NCI-H187 (cell line): ENCODE results near the gene HECTD4.
"Not testable (repeated sequence)": the region's sequence is repeated elsewhere in the genome, so short reads cannot be mapped to it uniquely, and the experiment has no call there.

Experiments used
- DNase-seq, 2 experiments: peaks; one replicate each; lab custom pipeline; 2025; lab: John Stamatoyannopoulos, UW

Gene HECTD4

GRCh38 chr12:112406519-112407488 is 24.6 kb upstream of the HECTD4 start:
- no peak for DNase-seq

DNA sequence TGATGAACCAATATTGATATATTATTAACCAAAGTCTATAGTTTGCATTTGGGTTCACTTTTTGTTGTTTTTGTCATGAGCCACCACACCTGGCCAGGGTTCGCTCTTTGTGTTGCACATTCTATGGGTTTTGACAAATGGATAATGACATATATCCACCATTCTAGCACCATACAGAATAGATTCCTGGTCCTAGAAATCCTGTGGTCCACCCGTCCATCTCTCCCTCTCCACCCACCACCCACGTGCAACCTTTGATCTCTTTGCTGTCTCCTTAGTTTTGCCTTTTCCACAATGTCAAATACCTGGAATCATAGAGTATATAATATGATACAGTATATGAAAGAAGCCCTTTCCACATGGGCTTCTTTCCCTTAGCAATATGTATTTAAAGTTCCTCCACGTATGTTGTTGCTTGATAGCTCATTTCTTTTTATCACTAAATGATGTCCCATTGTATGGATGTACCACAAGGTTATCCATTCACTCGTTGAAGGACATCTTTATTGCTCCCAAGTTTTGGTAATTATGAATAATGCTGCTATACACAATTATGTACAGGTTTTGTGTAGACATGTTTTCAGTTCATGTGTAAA is 19.8 kb upstream of the HECTD4 start:
- no peak for DNase-seq

DNA sequence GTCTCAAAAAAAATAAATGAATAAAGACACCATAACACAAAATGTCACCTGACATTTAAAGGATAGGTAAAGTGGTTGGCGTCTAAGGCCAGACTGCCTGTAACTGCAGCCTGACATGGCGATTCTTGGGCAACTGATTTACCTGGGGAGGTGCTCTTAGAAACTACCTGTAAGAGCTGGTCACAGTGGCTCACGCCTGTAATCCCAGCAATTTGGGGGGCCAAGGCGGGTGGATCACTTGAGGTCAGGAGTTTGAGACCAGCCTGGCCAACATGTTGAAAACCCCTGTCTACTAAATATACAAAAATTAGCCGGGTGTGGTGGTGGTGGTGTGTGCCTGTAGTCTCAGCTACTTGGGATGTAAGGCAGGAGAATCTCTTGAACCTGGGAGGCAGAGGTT is 18.8 kb upstream of the HECTD4 start:
- no peak for DNase-seq

- no peak for DNase-seq
Measured at GRCh38 chr12:112393328-112393727, 11.1 kb upstream of the HECTD4 start.

- DNase-seq, result not testable (repeated sequence)
Measured at GRCh38 chr12:112389922-112390654, 7.9 kb upstream of the HECTD4 start.

GRCh38 chr12:112389228-112389627 is 7.0 kb upstream of the HECTD4 start:
- DNase-seq, result no peak

DNA sequence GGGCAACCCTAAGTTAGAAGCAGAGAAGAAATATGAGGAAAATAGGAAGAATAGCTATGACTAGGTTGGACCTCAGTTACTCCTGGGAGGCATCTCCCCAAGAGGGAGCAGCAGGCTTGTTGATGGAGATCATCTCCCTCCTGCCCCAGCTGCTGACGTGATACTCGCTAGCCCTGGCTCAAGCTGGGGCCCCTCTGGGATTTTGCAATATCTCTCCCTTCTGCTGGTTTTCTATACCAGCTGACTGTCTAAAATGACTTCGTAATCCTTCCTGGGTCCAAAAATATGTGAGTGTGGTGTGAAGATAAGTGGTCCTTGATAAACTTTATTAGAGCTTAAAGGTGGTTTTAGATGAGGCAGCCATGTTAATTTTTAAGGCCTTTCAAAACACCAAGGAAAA is 4.5 kb upstream of the HECTD4 start:
- DNase-seq, result no peak

- DNase-seq, result no peak
Measured at GRCh38 chr12:112382866-112383265, 635 bp upstream of the HECTD4 start.

DNA sequence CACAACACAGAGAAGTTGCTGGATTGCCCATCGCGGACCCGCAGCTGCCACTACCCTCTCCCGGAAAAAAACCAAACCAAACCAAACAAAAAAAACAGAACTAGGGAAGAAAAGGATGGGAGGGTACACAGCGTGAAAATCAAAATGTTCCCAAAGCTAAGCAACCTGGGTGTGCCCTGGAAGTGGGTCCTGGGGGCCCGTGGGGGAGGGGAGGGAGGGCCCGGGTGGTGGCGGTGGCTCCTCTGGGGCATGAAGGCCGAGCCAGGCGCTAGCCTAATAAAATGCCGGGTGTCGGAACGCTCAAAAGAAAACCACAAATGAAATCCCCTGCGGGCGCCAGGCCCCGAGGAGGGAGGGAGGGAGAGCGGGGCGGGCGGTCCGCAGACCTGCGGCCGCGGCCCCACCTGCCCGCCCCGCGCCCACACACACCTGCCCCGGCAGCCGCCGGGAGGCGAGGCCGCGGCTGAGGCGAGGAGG is 787 bp downstream of the HECTD4 start:
- peak in 1 of 2 experiments; percentile 39 for DNase-seq

- no peak for DNase-seq
Measured at GRCh38 chr12:112380663-112381405, 1.4 kb downstream of the HECTD4 start.

DNA sequence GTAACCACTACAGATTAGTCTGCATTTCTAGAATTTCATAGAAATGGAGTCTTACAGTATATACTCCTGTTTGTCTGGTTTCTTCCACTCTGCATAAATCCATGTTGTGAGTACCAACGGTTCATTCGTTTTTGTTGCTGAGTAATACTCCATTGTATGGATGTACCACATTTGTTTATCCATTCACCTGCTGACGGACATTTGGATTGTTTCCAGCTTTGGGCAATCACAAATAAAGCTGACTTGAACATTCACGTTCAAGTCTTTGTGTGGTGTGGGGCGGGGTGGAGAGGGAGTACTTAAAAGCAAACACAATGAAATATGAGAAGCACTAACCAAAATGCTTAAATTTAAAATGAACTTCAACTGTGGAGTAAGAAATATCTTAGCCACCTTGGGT is 7.1 kb downstream of the HECTD4 start:
- DNase-seq, result peak in 1 of 2 experiments; percentile 9

- no peak for DNase-seq
Measured at GRCh38 chr12:112374166-112374740, 8.0 kb downstream of the HECTD4 start.

GRCh38 chr12:112370868-112371510 is 11.2 kb downstream of the HECTD4 start:
- DNase-seq, result no peak

DNA sequence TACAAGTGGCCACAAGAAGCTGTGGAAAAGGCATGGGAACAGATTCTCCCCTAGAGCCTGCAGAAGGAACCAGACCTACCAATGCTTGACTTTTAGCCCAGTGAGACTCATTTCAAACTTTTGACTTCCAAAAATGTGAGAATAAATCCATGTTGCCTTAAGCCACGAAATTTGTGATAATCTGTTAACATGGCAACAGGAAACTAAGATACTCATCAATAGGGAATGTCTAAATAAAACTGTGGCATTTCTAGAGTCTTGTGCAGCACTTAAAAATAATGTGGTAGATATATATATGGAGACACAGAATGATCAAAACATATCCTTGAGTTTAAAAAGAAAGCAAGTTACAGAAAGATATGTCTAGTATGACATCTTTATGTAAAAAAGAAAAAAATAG is 12.0 kb downstream of the HECTD4 start:
- DNase-seq, result no peak

- no peak for DNase-seq
Measured at GRCh38 chr12:112368856-112369255, 13.4 kb downstream of the HECTD4 start.

DNA sequence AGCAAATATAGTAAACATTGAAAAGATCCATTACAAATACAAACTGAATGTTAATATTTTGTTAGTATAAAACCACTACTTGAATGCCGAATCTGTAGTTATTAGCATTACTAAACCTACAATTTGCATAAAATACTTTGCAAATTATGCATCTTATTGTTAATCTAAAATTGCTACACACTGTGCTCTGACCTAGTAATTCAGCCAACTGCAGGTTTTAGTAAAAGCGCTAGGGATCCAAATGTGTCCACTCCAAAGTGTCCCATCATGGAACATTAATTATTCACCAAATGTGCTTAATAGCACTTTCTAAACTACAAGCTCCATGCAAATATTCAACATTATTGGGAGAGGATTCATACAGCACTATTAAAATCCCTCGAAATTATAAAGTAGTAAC is 14.3 kb downstream of the HECTD4 start:
- DNase-seq, result no peak

GRCh38 chr12:112362310-112362709 is 19.9 kb downstream of the HECTD4 start:
- no peak for DNase-seq

- no peak for DNase-seq
Measured at GRCh38 chr12:112361271-112361670, 21.0 kb downstream of the HECTD4 start.

GRCh38 chr12:112359290-112359689 is 22.9 kb downstream of the HECTD4 start:
- no peak for DNase-seq

GRCh38 chr12:112357214-112357613 is 25.0 kb downstream of the HECTD4 start:
- DNase-seq, result no peak

- no peak for DNase-seq
Measured at GRCh38 chr12:112354399-112354798, 27.8 kb downstream of the HECTD4 start.
